NCI-H2029 treated with DMSO at 0.1 percent for 48 hours (cell line): ENCODE data around the gene FARP1.

Experiments used
- DNase-seq: peaks from one replicate; lab custom pipeline; 2025; lab: John Stamatoyannopoulos, UW

FARP1 gene

GRCh38 chr13:98428256-98428966 lies 285.5 kb downstream of the FARP1 start:
- DNase-seq = no peak

- no peak for DNase-seq
Measured at GRCh38 chr13:98429081-98429480, 286.2 kb downstream of the FARP1 start.

DNA sequence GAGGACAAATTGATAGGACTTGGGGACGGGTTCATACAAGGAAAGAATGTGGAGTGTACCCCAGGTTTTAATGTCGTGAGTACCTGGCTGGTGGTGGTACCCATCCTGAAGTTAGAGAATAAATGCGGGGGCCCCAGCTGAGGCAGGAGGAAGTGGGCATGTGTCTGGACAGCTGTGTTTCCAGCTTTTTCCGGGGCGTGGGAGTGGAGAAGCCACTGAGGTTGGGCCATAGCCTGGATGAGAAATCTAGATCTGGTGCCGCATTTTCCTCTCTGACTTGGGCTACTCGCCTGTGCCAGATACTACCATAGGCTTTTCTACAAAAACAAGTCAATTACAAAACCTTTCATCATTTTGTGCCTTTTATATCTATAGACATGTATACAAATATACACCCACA lies 286.6 kb downstream of the FARP1 start:
- DNase-seq = no peak

GRCh38 chr13:98429977-98430736 lies 287.3 kb downstream of the FARP1 start:
- no peak for DNase-seq

DNA sequence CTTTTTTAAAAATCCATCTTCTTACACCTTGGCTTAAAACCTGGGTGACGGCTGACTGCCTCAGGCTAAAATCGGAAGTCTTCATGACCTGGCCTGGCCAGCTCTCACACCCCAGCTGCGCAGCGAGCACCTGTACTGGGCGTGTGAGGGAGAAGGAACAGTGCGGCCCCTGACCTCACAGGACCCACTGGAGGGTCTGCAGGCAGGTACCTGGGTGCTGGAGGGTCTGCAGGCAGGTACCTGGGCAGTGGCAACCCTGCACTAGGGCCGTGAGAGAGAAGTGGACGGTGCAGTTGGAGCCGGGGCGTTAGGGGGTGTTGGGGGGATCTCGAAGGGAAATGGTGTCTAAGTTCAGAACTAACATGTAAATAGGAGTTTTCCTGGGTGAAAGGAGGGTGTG lies 289.7 kb downstream of the FARP1 start:
- no peak for DNase-seq

DNA sequence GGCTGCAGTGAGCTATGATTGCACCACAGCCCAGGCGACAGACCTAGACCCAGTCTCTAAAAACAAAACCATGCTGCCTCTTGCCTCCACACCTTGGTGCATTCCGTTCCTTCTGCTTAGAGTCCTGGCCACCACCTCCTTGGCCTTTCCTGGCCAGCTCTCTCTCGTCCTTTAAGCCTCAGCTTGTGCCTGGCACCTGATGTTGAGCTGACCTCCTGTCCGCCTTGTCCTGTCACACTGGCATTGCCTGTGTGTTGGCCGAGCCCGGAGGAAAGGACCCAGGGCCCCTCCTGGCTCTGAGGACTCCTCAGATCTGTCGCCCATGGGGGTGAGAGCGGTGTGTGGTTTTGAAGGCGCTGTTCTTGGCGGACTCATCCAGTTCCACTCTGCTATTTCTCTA lies 290.8 kb downstream of the FARP1 start:
- no peak for DNase-seq

GRCh38 chr13:98434060-98434459 lies 291.2 kb downstream of the FARP1 start:
- DNase-seq = no peak

GRCh38 chr13:98435376-98435775 lies 292.5 kb downstream of the FARP1 start:
- DNase-seq = no peak

DNA sequence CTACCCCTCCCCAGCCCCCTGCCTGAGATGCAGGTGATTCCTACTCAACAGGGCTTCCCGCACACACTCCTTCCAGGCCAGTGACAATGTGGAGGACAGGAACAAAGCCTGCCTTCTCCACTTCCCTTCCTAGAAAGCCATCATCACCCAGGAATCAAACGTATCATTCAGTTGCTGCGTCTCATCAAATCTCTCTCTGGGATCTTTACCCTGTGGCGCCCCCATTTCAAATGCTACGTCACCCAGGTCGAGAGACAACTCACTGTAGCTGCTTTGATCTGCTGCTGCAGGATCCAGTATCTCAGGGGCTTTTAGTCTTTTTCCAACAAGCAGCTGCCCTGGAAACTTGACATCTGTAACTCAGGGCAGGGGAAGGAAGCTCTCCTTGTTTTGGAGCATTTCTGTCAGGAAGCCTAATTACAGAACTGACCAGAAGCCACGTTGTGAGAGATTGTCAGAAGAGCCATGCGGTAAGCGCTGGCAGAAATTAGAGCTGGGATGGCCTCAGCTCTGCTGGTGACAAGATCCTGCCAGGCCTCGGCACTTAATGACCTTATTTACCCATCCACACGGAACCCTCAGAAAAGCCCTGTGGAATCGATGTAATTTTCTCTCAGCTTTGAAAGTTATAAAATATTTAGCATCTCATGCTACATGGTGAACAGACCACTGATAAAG lies 293.5 kb downstream of the FARP1 start:
- DNase-seq = no peak

DNA sequence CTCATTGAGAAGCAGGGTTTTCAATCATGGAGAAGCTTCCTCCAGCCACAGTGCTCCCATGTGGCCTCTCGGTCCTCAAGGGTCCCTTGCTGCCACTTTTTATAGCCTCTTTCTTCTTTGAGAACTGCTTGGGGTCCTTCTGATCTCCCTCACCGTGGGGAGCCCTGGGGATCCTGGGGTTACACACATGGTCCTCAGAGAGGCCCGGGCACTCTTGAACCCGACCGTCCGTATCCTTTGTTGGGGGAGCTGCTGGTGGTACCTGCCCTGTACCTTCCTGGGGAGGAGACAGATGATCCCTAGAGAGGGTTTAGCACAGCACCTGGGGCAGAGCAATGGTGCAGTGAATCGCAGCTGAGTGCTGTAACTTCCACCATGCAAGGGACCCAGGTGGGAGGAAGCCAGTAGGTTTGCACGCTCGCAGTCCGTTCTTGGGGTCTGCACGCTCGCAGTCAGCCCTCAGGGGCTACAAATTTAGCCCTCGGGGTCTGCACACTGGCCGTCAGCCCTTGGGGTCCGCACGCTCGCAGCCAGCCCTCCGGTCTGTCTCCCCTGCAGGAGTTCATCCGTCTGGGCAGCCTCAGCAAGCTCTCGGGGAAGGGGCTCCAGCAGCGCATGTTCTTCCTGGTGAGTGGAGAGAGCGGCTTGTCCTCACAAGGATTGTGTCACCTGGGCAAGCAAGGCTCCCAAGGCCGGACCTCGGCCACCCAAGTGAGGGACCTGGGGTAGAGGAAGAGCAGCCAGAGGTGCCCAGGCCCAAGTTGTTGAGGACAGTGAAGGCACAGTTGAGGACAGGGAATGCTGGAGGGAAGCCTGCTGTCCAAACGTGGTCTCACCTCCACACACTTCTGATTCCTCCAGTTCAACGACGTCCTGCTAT lies 295.6 kb downstream of the FARP1 start:
- no peak for DNase-seq

DNA sequence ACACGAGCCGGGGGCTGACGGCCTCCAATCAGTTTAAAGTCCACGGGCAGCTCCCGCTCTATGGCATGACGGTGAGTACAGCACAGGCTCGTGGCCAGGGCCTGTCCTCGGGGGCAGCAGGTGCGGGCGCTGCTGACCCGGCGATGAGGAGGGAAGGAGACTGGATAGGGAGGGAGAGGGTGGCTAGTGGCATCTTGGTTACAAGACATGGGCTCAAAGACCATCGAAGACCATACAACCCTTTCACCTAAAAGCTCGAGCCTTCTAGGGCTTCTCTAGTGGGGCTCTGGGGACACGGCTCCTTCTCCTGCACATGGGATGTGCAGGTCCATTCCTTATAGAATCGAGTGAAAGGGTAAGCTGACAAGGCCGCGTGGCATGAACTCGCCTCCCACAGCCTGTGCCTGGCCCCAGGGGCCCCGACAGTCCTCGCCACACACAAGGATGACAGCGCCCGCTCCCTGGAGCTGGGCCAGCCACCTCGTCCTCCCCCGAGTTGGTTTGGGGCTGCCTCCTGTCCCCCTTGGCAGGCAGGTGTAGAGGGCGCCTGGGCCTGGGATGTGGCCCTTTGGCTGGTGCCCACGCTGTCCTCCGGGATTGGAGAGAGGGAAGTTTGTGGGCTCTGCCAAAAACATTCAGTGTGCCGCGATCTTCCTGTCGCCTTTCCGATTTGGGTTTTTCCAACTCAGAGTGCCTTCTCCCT lies 296.4 kb downstream of the FARP1 start:
- no peak for DNase-seq

DNA sequence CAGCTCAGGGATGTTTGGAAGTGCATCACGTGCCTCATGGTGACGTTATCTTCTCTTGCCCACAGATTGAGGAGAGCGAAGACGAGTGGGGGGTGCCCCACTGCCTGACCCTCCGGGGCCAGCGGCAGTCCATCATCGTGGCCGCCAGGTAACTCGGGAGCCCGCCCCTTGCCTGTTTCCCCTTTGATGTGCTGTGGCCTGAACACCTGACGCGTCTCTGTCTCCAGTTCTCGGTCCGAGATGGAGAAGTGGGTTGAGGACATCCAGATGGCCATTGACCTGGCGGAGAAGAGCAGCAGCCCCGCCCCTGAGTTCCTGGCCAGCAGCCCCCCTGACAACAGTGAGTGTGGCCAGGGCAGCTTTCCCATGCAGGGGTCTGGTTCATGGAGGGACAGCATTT lies 297.0 kb downstream of the FARP1 start:
- DNase-seq = no peak

GRCh38 chr13:98440390-98441055 lies 297.6 kb downstream of the FARP1 start:
- DNase-seq = no peak

GRCh38 chr13:98441056-98441676 lies 298.3 kb downstream of the FARP1 start:
- no peak for DNase-seq

- no peak for DNase-seq
Measured at GRCh38 chr13:98442391-98443230, 299.7 kb downstream of the FARP1 start.

GRCh38 chr13:98443329-98443728 lies 300.4 kb downstream of the FARP1 start:
- no peak for DNase-seq

- DNase-seq = no peak
Measured at GRCh38 chr13:98443800-98444325, 301.0 kb downstream of the FARP1 start.

DNA sequence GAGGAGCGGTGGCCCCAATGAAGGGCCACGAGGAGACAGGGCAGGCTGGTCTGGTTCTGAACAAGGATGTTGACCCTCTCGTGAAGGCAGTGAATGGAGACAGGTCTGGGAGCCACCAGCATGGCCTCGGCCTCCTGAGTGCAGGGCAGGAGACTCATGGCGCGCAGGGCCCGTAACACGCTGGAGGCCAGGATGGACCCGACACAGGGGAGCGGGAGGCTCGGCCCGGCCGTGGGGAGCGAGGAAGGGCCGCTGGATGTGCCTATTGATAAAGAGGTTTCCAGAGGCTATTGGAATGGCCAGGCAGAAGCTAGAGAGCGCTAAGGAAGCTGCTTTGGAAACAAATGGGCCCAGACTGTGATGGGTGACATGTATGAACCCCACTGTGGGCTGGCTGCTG lies 301.5 kb downstream of the FARP1 start:
- no peak for DNase-seq
